Activated T-helper 1 cell treated with anti-CD3 and anti-CD28 coated beads, Interleukin-12 subunit alpha, Interleukin-12 subunit beta, Interleukin-2, Interleukin-4 antibody, amounts not matched to agents 30 ng/mL and 10 ng/mL and 1 ng/mL, durations not matched to agents 14 hours and 24 hours and 36 hours (primary cell): Measurements from ENCODE around the gene CDK9. TPM values are rescaled to one million over a fixed set of nuclear protein-coding genes. Genes with fewer than 3 reads are reported as not detected.
"Not testable (repeated sequence)": the region's sequence is repeated elsewhere in the genome, so short reads cannot be mapped to it uniquely, and the experiment has no call there.

ENCODE experiments used
- DNase-seq: peaks from one replicate; pipeline ENCODE4 v3.0.0; 2021; ENCODE audit warnings: low spot score
- H3K27ac Mint-ChIP-seq: one replicate; pipeline ENCODE4 v1.8.0; 2021; ENCODE audit warnings: mild to moderate bottlenecking, mixed read lengths
- H3K27me3 Mint-ChIP-seq: one replicate; pipeline ENCODE4 v1.8.0; 2022; ENCODE audit warnings: mild to moderate bottlenecking, moderate library complexity, mixed read lengths; ENCODE audit not compliant: insufficient read depth
- H3K36me3 Mint-ChIP-seq: one replicate; pipeline ENCODE4 v1.8.0; 2021; ENCODE audit warnings: low read depth, mixed read lengths
- H3K4me1 Mint-ChIP-seq: one replicate; pipeline ENCODE4 v1.8.0; 2021; ENCODE audit warnings: low read depth, mixed read lengths
- H3K4me3 Mint-ChIP-seq: one replicate; pipeline ENCODE4 v1.8.0; 2021; ENCODE audit warnings: mild to moderate bottlenecking, moderate library complexity, mixed read lengths
- H3K9me3 Mint-ChIP-seq: one replicate; pipeline ENCODE4 v1.8.0; 2021; ENCODE audit warnings: mixed read lengths
- intact Hi-C: fragments of 100-400 bp; cut with micrococcal nuclease; formaldehyde crosslinking; loops from one replicate; pipeline ENCODE4 v1.15.1; 2024
- total RNA-seq: library from RNA; stranded (reverse); gene quantifications from 2 replicates; pipeline ENCODE4 v1.2.3, GENCODE V29; 2022

CDK9 gene
- total RNA-seq, 1 donor from 2014 or later, result 97.3 TPM

DNA sequence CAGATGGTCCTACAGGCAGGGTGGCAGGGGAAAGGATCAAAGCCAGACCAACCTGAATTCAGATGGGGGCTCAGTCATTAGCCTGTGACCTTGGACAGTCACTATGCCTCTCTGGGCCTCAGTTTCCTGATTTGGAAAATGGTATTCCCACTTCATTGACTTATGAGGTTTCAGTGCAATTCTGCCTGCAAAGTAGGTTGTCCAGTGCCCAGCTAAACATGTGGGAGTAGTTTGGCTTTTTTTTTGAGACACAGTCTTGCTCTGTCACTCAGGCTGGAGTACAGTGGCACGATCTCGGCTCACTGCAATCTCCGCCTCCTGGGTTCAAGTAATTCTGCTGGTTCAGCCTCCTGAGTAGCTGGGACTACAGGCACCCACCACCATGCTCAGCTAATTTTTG, 50.7 kb downstream of the CDK9 start:
- H3K9me3 Mint-ChIP-seq, DNase-seq, H3K27me3 Mint-ChIP-seq, H3K36me3 Mint-ChIP-seq, H3K4me3 Mint-ChIP-seq, H3K4me1 Mint-ChIP-seq, H3K27ac Mint-ChIP-seq, intact Hi-C loops: not testable (repeated sequence)

DNA sequence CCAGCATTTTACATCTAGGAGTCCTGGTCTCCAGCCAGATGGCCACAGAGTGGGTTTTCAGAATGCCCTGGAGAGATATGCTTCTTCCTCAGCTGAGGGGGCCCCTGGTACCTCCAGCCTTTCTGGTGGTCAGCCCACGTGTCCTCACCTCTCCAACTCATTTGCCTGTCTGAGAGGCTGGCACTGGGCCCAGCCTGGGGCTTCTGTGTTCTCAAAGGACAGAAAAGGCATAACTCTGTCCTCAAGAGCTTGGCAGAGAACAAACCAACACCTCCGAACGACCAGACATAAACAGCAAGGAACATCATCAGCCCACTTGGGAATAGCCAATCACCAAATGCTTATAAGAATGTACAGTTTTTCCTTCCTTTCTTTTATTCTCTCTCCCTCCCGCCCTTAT, 51.5 kb downstream of the CDK9 start:
- H3K4me3 Mint-ChIP-seq, result no peak overlapping the region
- peaks cover 3% of the 10 kb centered on the region for H3K4me1 Mint-ChIP-seq
- H3K36me3 Mint-ChIP-seq, result peaks cover 1% of the 10 kb centered on the region
- intact Hi-C loops, result no loop called here
- H3K27ac Mint-ChIP-seq, result no peak overlapping the region
- no peaks in the 10 kb centered on the region for H3K9me3 Mint-ChIP-seq
- no peak for DNase-seq
- H3K27me3 Mint-ChIP-seq, result no peaks in the 10 kb centered on the region

- H3K36me3 Mint-ChIP-seq, result peaks cover 1% of the 10 kb centered on the region
- no peaks in the 10 kb centered on the region for H3K27me3 Mint-ChIP-seq
- no peak overlapping the region for H3K4me3 Mint-ChIP-seq
- H3K27ac Mint-ChIP-seq, result no peak overlapping the region
- no peaks in the 10 kb centered on the region for H3K9me3 Mint-ChIP-seq
- H3K4me1 Mint-ChIP-seq, result no peaks in the 10 kb centered on the region
- DNase-seq, result no peak
- intact Hi-C loops, result no loop called here
Measured at GRCh38 chr9:127838375-127839078, 52.7 kb downstream of the CDK9 start.

Other genes with a start within 250 kb of the CDK9 start
- 26.1 and 32.9 TPM in 2 replicates for gene STXBP1, start 173.8 kb upstream of the CDK9 start, total RNA-seq
- gene CFAP157, start 79.0 kb upstream of the CDK9 start, total RNA-seq, result 0.20 and 0.26 TPM in 2 replicates
- 22.9 and 23.5 TPM in 2 replicates for gene PTRH1, start 70.4 kb upstream of the CDK9 start, total RNA-seq
- 0.10 TPM in 1 of 2 replicates, not detected in the other for gene TTC16, start 70.0 kb upstream of the CDK9 start, total RNA-seq
- 16.6 and 18.9 TPM in 2 replicates for gene TOR2A, start 50.7 kb upstream of the CDK9 start, total RNA-seq
- 30.0 and 30.4 TPM in 2 replicates for gene SH2D3C, start 7.4 kb upstream of the CDK9 start, total RNA-seq
- gene FPGS, start 16.8 kb downstream of the CDK9 start, total RNA-seq, result 128 and 130 TPM in 2 replicates
- 32.2 and 33.0 TPM in 2 replicates for gene ENG, start 68.6 kb downstream of the CDK9 start, total RNA-seq
- gene AK1, start 91.6 kb downstream of the CDK9 start, total RNA-seq, result 17.2 and 20.8 TPM in 2 replicates
- gene ST6GALNAC6, start 113.6 kb downstream of the CDK9 start, total RNA-seq, result 60.6 and 62.4 TPM in 2 replicates
- gene ST6GALNAC4, start 131.0 kb downstream of the CDK9 start, total RNA-seq, result 30.8 and 31.6 TPM in 2 replicates
- 1.1 and 1.2 TPM in 2 replicates for gene PIP5KL1, start 144.7 kb downstream of the CDK9 start, total RNA-seq
- gene DPM2, start 151.8 kb downstream of the CDK9 start, total RNA-seq, result 62.6 and 70.2 TPM in 2 replicates
- 39.8 and 43.4 TPM in 2 replicates for gene EEIG1, start 195.0 kb downstream of the CDK9 start, total RNA-seq